ENCODE measurements around the gene PGS1.

Gene PGS1

GRCh38 chr17:78357177-78357586 lies 21.3 kb upstream of the PGS1 start:
- TF ChIP-seq CTCF (IDR thresholded peaks at IDR 0.05; ENCODE audit: borderline replicate concordance, extremely low read depth, low read length, poor library complexity, severe bottlenecking) (no peak), EZH2 (IDR thresholded peaks at IDR 0.05; ENCODE audit: borderline replicate concordance, low read depth, low read length, severe bottlenecking) (no peak)
- Histone ChIP-seq H3K9ac (ENCODE audit: low read depth, low read length) (no peak overlapping the region), H3K4me2 (ENCODE audit: insufficient read depth, low read length) (no peak overlapping the region), H3K27me3 (ENCODE audit: insufficient read depth, low read length, poor library complexity) (peaks cover 18% of the 10 kb centered on the region), H3K27ac (ENCODE audit: low read length) (no peak overlapping the region), H3K9me3 (ENCODE audit: insufficient read depth, low read length, severe bottlenecking) (no peaks in the 10 kb centered on the region), H2AFZ (ENCODE audit: low read depth, low read length) (no peak overlapping the region), H3K4me3 (ENCODE audit: low read depth in 1 of 2, low read length in 2 of 2) (no peak overlapping the region), H4K20me1 (ENCODE audit: insufficient read depth, low read length) (peaks cover 22% of the 10 kb centered on the region), H3K4me1 (ENCODE audit: insufficient read depth, low read length) (peaks cover 31% of the 10 kb centered on the region), H3K79me2 (ENCODE audit: insufficient read depth, low read length) (no peaks in the 10 kb centered on the region), H3K36me3 (ENCODE audit: insufficient read depth, low read length) (no peaks in the 10 kb centered on the region)
- ATAC-seq (ENCODE audit: insufficient read depth, low read depth): no peak
- no peak for DNase-seq

- TF ChIP-seq CTCF (IDR thresholded peaks at IDR 0.05; ENCODE audit: borderline replicate concordance, extremely low read depth, low read length, poor library complexity, severe bottlenecking) (no peak), EZH2 (IDR thresholded peaks at IDR 0.05; ENCODE audit: borderline replicate concordance, low read depth, low read length, severe bottlenecking) (no peak)
- Histone ChIP-seq H3K4me2 (ENCODE audit: insufficient read depth, low read length) (no peak overlapping the region), H2AFZ (ENCODE audit: low read depth, low read length) (no peak overlapping the region), H3K36me3 (ENCODE audit: insufficient read depth, low read length) (no peaks in the 10 kb centered on the region), H3K9ac (ENCODE audit: low read depth, low read length) (no peak overlapping the region), H3K27ac (ENCODE audit: low read length) (no peak overlapping the region), H3K9me3 (ENCODE audit: insufficient read depth, low read length, severe bottlenecking) (no peaks in the 10 kb centered on the region), H4K20me1 (ENCODE audit: insufficient read depth, low read length) (peaks cover 18% of the 10 kb centered on the region), H3K4me3 (ENCODE audit: low read depth in 1 of 2, low read length in 2 of 2) (no peak overlapping the region), H3K79me2 (ENCODE audit: insufficient read depth, low read length) (no peaks in the 10 kb centered on the region), H3K4me1 (ENCODE audit: insufficient read depth, low read length) (peaks cover 24% of the 10 kb centered on the region), H3K27me3 (ENCODE audit: insufficient read depth, low read length, poor library complexity) (peaks cover 18% of the 10 kb centered on the region)
- DNase-seq (no peak), ATAC-seq (ENCODE audit: insufficient read depth, low read depth) (no peak)
These were observed 20.5 kb upstream of the PGS1 start for GRCh38 chr17:78357672-78358537.

- no peak for ATAC-seq (ENCODE audit: insufficient read depth, low read depth)
- no peaks in the 10 kb centered on the region for H3K36me3 ChIP-seq (ENCODE audit: insufficient read depth, low read length)
- H3K4me3 ChIP-seq (ENCODE audit: low read depth in 1 of 2, low read length in 2 of 2): peak overlapping the region in 1 of 2 experiments; percentile 58; a peak in 3 of 4 replicates
- H3K9me3 ChIP-seq (ENCODE audit: insufficient read depth, low read length, severe bottlenecking): no peaks in the 10 kb centered on the region
- no peaks in the 10 kb centered on the region for H3K79me2 ChIP-seq (ENCODE audit: insufficient read depth, low read length)
- TF ChIP-seq CTCF (IDR thresholded peaks at IDR 0.05; ENCODE audit: borderline replicate concordance, extremely low read depth, low read length, poor library complexity, severe bottlenecking) (no peak), EZH2 (IDR thresholded peaks at IDR 0.05; ENCODE audit: borderline replicate concordance, low read depth, low read length, severe bottlenecking) (no peak)
- peak overlapping the region; percentile 86 for H3K4me2 ChIP-seq (ENCODE audit: insufficient read depth, low read length)
- peaks cover 11% of the 10 kb centered on the region for H3K27me3 ChIP-seq (ENCODE audit: insufficient read depth, low read length, poor library complexity)
- H4K20me1 ChIP-seq (ENCODE audit: insufficient read depth, low read length): peaks cover 15% of the 10 kb centered on the region; the same call in 1 of the 2 replicates
- no peak overlapping the region for H3K27ac ChIP-seq (ENCODE audit: low read length)
- peak overlapping the region; percentile 66; the same call in 1 of the 2 replicates for H3K9ac ChIP-seq (ENCODE audit: low read depth, low read length)
- no peak overlapping the region for H2AFZ ChIP-seq (ENCODE audit: low read depth, low read length)
- peaks cover 19% of the 10 kb centered on the region for H3K4me1 ChIP-seq (ENCODE audit: insufficient read depth, low read length)
- DNase-seq: no peak
These were observed 19.7 kb upstream of the PGS1 start for GRCh38 chr17:78358538-78359320.

Measured in DND-41 (cell line).